H9 (cell line): ENCODE measurements around the gene HKDC1. TPM values are rescaled to one million over a fixed set of nuclear protein-coding genes. Genes with fewer than 3 reads are reported as not detected.

Experiments used
- DNase-seq: peaks from one replicate; pipeline ENCODE4 v3.0.0-alpha.2; 2017
- H2AFZ ChIP-seq: one replicate; pipeline ENCODE4 v1.6.1; 2013; ENCODE audit warnings: mild to moderate bottlenecking, low read length, control low read depth, moderate library complexity
- H2AK5ac ChIP-seq: 2 replicates; pipeline ENCODE4 v1.6.1; 2013; ENCODE audit warnings: low read length, control low read depth, mixed read lengths; ENCODE audit not compliant: insufficient read length
- H2BK120ac ChIP-seq: one replicate; pipeline ENCODE4 v1.6.1; 2013; ENCODE audit warnings: low read depth, mild to moderate bottlenecking, low read length, control low read depth, inconsistent platforms; ENCODE audit not compliant: poor library complexity, severe bottlenecking
- H2BK12ac ChIP-seq: 2 replicates; pipeline ENCODE4 v1.6.1; 2013; ENCODE audit warnings: low read length, control low read depth, mixed read lengths, low read depth; ENCODE audit not compliant: insufficient read length
- H2BK15ac ChIP-seq: 2 replicates; pipeline ENCODE4 v1.6.1; 2013; ENCODE audit warnings: low read depth, low read length, control low read depth
- H2BK20ac ChIP-seq: one replicate; pipeline ENCODE4 v1.6.1; 2013; ENCODE audit warnings: low read depth, mild to moderate bottlenecking, low read length, control low read depth, inconsistent platforms; ENCODE audit not compliant: poor library complexity, severe bottlenecking
- H2BK5ac ChIP-seq: 2 replicates; pipeline ENCODE4 v1.6.1; 2013; ENCODE audit warnings: low read length, control low read depth, mixed read lengths; ENCODE audit not compliant: insufficient read length
- H3K14ac ChIP-seq: 2 replicates; pipeline ENCODE4 v1.6.1; 2013; ENCODE audit warnings: low read length, control low read depth; ENCODE audit not compliant: insufficient read depth
- H3K18ac ChIP-seq: 2 replicates; pipeline ENCODE4 v1.6.1; 2013; ENCODE audit warnings: low read depth, mild to moderate bottlenecking, mixed read lengths, low read length, control low read depth; ENCODE audit not compliant: insufficient read length
- H3K23ac ChIP-seq: 2 replicates; pipeline ENCODE4 v1.6.1; 2013; ENCODE audit warnings: low read length, control low read depth, mixed read lengths, low read depth; ENCODE audit not compliant: insufficient read length
- H3K23me2 ChIP-seq: 2 replicates; pipeline ENCODE4 v1.6.1; 2013; ENCODE audit warnings: low read depth, mild to moderate bottlenecking, mixed read lengths, low read length, control low read depth; ENCODE audit not compliant: insufficient read length, poor library complexity, severe bottlenecking
- H3K27ac ChIP-seq: 2 replicates; pipeline ENCODE4 v1.5.1; 2013; ENCODE audit warnings: low read length, control low read depth, mixed read lengths, low read depth; ENCODE audit not compliant: insufficient read length
- H3K27me3 ChIP-seq: 2 replicates; pipeline ENCODE4 v1.6.1; 2013; ENCODE audit warnings: low read length, control low read depth, inconsistent platforms; ENCODE audit not compliant: insufficient read depth
- H3K4ac ChIP-seq: 2 replicates; pipeline ENCODE4 v1.6.1; 2013; ENCODE audit warnings: low read depth, mild to moderate bottlenecking, control low read depth, inconsistent platforms, low read length, moderate library complexity
- H3K4me1 ChIP-seq: 2 replicates; pipeline ENCODE4 v1.6.1; 2013; ENCODE audit warnings: low read length, control low read depth, inconsistent platforms; ENCODE audit not compliant: insufficient read depth
- H3K4me2 ChIP-seq: 2 replicates; pipeline ENCODE4 v1.6.1; 2013; ENCODE audit warnings: low read length, control low read depth, mixed read lengths; ENCODE audit not compliant: insufficient read length, insufficient read depth
- H3K56ac ChIP-seq: 2 replicates; pipeline ENCODE4 v1.6.1; 2013; ENCODE audit warnings: low read depth, mild to moderate bottlenecking, mixed read lengths, low read length, control low read depth; ENCODE audit not compliant: insufficient read length
- H3K79me1 ChIP-seq: 2 replicates; pipeline ENCODE4 v1.6.1; 2013; ENCODE audit warnings: low read depth, mild to moderate bottlenecking, moderate library complexity, low read length, control low read depth, inconsistent platforms; ENCODE audit not compliant: insufficient read depth, poor library complexity, severe bottlenecking
- H3K79me2 ChIP-seq: 2 replicates; pipeline ENCODE4 v1.6.1; 2013; ENCODE audit warnings: low read length, control low read depth, inconsistent platforms; ENCODE audit not compliant: insufficient read depth
- H3K9ac ChIP-seq: 2 replicates; pipeline ENCODE4 v1.6.1; 2013; ENCODE audit warnings: low read length, control low read depth, mixed read lengths; ENCODE audit not compliant: insufficient read length; ENCODE audit errors: extremely low read depth
- H3K9me3 ChIP-seq: one replicate; pipeline ENCODE4 v1.6.1; 2013; ENCODE audit warnings: low read depth, low read length, inconsistent platforms; ENCODE audit not compliant: control insufficient read depth
- H3T11ph ChIP-seq: one replicate; pipeline ENCODE4 v1.6.1; 2013; ENCODE audit warnings: mild to moderate bottlenecking, low read length, control low read depth, inconsistent platforms
- H4K20me1 ChIP-seq: one replicate; pipeline ENCODE4 v1.6.1; 2013; ENCODE audit not compliant: control insufficient read depth, insufficient read length, insufficient read depth
- H4K5ac ChIP-seq: 2 replicates; pipeline ENCODE4 v1.6.1; 2013; ENCODE audit warnings: low read depth, mild to moderate bottlenecking, mixed read lengths, low read length, control low read depth; ENCODE audit not compliant: insufficient read length
- H4K8ac ChIP-seq: replicated peaks from 2 replicates; pipeline ENCODE4 v1.6.1; 2013; ENCODE audit warnings: low read length, control low read depth, mixed read lengths, low read depth; ENCODE audit not compliant: insufficient read length
- H4K91ac ChIP-seq: 2 replicates; pipeline ENCODE4 v1.6.1; 2013; ENCODE audit warnings: low read depth, mild to moderate bottlenecking, moderate library complexity, mixed read lengths, low read length, control low read depth; ENCODE audit not compliant: insufficient read length
- H3K27ac Mint-ChIP-seq, 3 experiments: 2 replicates in 2 of 3; 3 replicates in 1 of 3; pipeline ENCODE4 v1.8.0; 2020 to 2021; ENCODE audit warnings: mixed read lengths in 3 of 3, mild to moderate bottlenecking in 1 of 3, moderate library complexity in 1 of 3
- H3K27me3 Mint-ChIP-seq: 2 replicates; pipeline ENCODE4 v1.8.0; 2021; ENCODE audit warnings: low read depth, mild to moderate bottlenecking, moderate library complexity, mixed read lengths
- H3K36me3 Mint-ChIP-seq, 3 experiments: 2 replicates in 2 of 3; 3 replicates in 1 of 3; pipeline ENCODE4 v1.8.0; 2020 to 2021; ENCODE audit warnings: low read depth in 3 of 3, mixed read lengths in 3 of 3; ENCODE audit not compliant: insufficient read depth in 1 of 3
- H3K4me1 Mint-ChIP-seq, 2 experiments: 2 replicates each; pipeline ENCODE4 v1.8.0; 2020; ENCODE audit warnings: mixed read lengths in 2 of 2
- H3K4me3 Mint-ChIP-seq, 2 experiments: 2 replicates in 1 of 2; 3 replicates in 1 of 2; pipeline ENCODE4 v1.8.0; 2020 to 2021; ENCODE audit warnings: mild to moderate bottlenecking in 2 of 2, mixed read lengths in 2 of 2, moderate library complexity in 1 of 2
- H3K9me3 Mint-ChIP-seq, 2 experiments: 2 replicates in 1 of 2; 3 replicates in 1 of 2; pipeline ENCODE4 v1.8.0; 2020; ENCODE audit warnings: mild to moderate bottlenecking in 2 of 2, mixed read lengths in 2 of 2, moderate library complexity in 1 of 2
- WGBS: extraction: QIAGEN DNeasy Blood & Tissue Kit; methylation state at CpG from one replicate; pipeline ENCODE4 v1.1.7; 2013; ENCODE audit warnings: missing lambda C conversion rate, low lambda C conversion rate, mixed read lengths; ENCODE audit not compliant: insufficient read length; ENCODE audit errors: extremely low coverage; 5-methylcytosine and 5-hydroxymethylcytosine counted together
- total RNA-seq: library from RNA; stranded (reverse); gene quantifications from 2 replicates; pipeline ENCODE4 v1.2.1, GENCODE V29; 2021
- TF ChIP-seq, protein P1 (sequence below): fragments of 200-600 bp; sonication (generic); conservative IDR thresholded peaks from 3 replicates; pipeline ENCODE4 v1.8.0; 2021; ENCODE audit warnings: antibody characterized with exemption, mild to moderate bottlenecking

The HKDC1 gene
- total RNA-seq, 1 experiment from 2014 or later: not detected

DNA sequence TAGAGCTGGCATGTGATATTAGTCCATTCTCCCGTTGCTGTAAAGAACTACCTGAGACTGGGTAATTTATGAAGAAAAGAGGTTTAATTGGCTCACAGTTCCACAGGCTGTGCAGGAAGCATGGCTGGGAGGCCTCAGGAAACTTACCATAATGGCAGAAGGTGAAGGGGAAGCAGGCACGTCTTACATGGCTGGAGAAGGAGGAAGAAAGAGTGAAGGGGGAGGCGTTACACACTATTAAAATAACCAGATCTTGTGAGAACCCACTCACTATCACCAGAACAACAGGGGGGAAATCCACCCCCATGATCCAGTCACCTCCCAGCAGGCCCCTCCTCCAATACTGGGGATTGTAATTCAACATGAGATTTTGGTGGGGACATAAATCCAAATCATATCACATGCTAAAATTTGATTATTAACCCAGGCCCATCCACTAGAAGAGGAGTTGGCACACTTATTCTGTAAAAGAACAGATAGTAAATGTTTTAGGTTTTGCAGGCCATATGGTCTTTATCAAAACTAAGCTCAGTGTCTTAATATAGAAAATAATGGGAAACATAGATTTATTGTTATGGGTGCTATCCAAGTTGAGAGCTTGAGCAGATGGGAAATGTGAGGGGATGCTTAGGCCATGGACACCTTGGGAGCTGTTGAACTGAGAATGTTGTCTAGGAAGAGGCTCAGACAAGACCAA is 39.6 kb downstream of the HKDC1 start:
- Histone ChIP-seq H2BK15ac (no peak overlapping the region), H2BK20ac (no peak overlapping the region), H2AFZ (no peak overlapping the region), H2BK5ac (no peak overlapping the region), H3K4ac (no peak overlapping the region), H3T11ph (no peak overlapping the region), H3K23me2 (no peaks in the 10 kb centered on the region), H3K14ac (no peak overlapping the region), H4K20me1 (no peaks in the 10 kb centered on the region), H3K79me2 (no peaks in the 10 kb centered on the region), H2BK120ac (no peak overlapping the region), H2BK12ac (no peak overlapping the region), H3K27me3 (no peaks in the 10 kb centered on the region; the same call in 1 of the 2 replicates), H4K8ac (no peak overlapping the region), H4K91ac (no peak overlapping the region), H3K79me1 (no peaks in the 10 kb centered on the region), H3K18ac (no peak overlapping the region), H3K9ac (no peak overlapping the region), H2AK5ac (no peak overlapping the region), H3K23ac (no peak overlapping the region), H3K4me2 (no peak overlapping the region), H3K56ac (no peak overlapping the region), H4K5ac (no peak overlapping the region), H3K27ac (no peak overlapping the region), H3K9me3 (no peaks in the 10 kb centered on the region), H3K4me1 (no peaks in the 10 kb centered on the region)
- DNase-seq: no peak
- Mint-ChIP-seq H3K27me3 (no peaks in the 10 kb centered on the region), H3K4me3 (no peak overlapping the region), H3K36me3 (no peaks in the 10 kb centered on the region), H3K27ac (no peak overlapping the region), H3K4me1 (no peaks in the 10 kb centered on the region), H3K9me3 (no peaks in the 10 kb centered on the region)
- TF ChIP-seq, protein P1, sequence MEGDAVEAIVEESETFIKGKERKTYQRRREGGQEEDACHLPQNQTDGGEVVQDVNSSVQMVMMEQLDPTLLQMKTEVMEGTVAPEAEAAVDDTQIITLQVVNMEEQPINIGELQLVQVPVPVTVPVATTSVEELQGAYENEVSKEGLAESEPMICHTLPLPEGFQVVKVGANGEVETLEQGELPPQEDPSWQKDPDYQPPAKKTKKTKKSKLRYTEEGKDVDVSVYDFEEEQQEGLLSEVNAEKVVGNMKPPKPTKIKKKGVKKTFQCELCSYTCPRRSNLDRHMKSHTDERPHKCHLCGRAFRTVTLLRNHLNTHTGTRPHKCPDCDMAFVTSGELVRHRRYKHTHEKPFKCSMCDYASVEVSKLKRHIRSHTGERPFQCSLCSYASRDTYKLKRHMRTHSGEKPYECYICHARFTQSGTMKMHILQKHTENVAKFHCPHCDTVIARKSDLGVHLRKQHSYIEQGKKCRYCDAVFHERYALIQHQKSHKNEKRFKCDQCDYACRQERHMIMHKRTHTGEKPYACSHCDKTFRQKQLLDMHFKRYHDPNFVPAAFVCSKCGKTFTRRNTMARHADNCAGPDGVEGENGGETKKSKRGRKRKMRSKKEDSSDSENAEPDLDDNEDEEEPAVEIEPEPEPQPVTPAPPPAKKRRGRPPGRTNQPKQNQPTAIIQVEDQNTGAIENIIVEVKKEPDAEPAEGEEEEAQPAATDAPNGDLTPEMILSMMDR: no peak
- WGBS: no CpG with 5 or more reads among the region's 3 CpGs
